SU-DHL-6 (cell line): ENCODE measurements around the gene VTCN1.

Source experiments
- CTCF ChIP-seq: fragments of 200-600 bp; sonication (generic); IDR thresholded peaks from one replicate; pipeline ENCODE4 v1.5.1; 2017; ENCODE audit warnings: antibody characterized with exemption, mild to moderate bottlenecking, low read length, moderate library complexity; ENCODE audit not compliant: insufficient read depth, poor library complexity, severe bottlenecking
- EZH2phosphoT487 ChIP-seq: fragments of 200-600 bp; sonication (generic), shearing (Covaris generic); conservative IDR thresholded peaks from 2 replicates; pipeline ENCODE4 v1.6.1; 2018; ENCODE audit warnings: mild to moderate bottlenecking, antibody characterized with exemption, low read length, moderate library complexity, mixed read lengths

- TF ChIP-seq CTCF (no peak), EZH2phosphoT487 (no peak)
Measured at GRCh38 chr1:117225931-117226330, 15.2 kb upstream of the VTCN1 start.
